Ishikawa (cell line): ENCODE results near the gene SERPIND1.

Experiments used
- CEBPB ChIP-seq: IDR thresholded peaks from 2 replicates; pipeline ENCODE4 v1.6.1; 2012
- CREB1 ChIP-seq: IDR thresholded peaks from 2 replicates; pipeline ENCODE4 v1.6.1; 2012; ENCODE audit warnings: low read depth
- EGR1 ChIP-seq: IDR thresholded peaks from 2 replicates; pipeline ENCODE4 v1.6.1; 2012
- EP300 ChIP-seq: IDR thresholded peaks from 2 replicates; pipeline ENCODE4 v1.6.1; 2012; ENCODE audit warnings: borderline replicate concordance
- FOXM1 ChIP-seq: IDR thresholded peaks from 2 replicates; pipeline ENCODE4 v1.6.1; 2012; ENCODE audit warnings: low read depth, borderline replicate concordance
- NFIC ChIP-seq: IDR thresholded peaks from 2 replicates; pipeline ENCODE4 v1.6.1; 2012
- RAD21 ChIP-seq: IDR thresholded peaks from 2 replicates; pipeline ENCODE4 v1.6.1; 2012; ENCODE audit warnings: low read depth
- TAF1 ChIP-seq: IDR thresholded peaks from 2 replicates; pipeline ENCODE4 v1.6.1; 2012; ENCODE audit warnings: low read depth, mild to moderate bottlenecking
- TCF12 ChIP-seq: IDR thresholded peaks from 2 replicates; pipeline ENCODE4 v1.6.1; 2012; ENCODE audit warnings: low read depth
- TEAD4 ChIP-seq: IDR thresholded peaks from 2 replicates; pipeline ENCODE4 v1.6.1; 2012
- YY1 ChIP-seq: IDR thresholded peaks from 2 replicates; pipeline ENCODE4 v1.6.1; 2012; ENCODE audit warnings: low read depth
- ZBTB7A ChIP-seq: IDR thresholded peaks from 2 replicates; pipeline ENCODE4 v1.6.1; 2012; ENCODE audit warnings: low read depth
- TF ChIP-seq, protein P1 (sequence below): IDR thresholded peaks from 2 replicates; pipeline ENCODE4 v1.6.1; 2012; ENCODE audit warnings: low read depth, mild to moderate bottlenecking
- TF ChIP-seq, protein P2 (sequence below): IDR thresholded peaks from 2 replicates; pipeline ENCODE4 v1.6.1; 2012
- TF ChIP-seq, protein P3 (sequence below): IDR thresholded peaks from 2 replicates; pipeline ENCODE4 v1.6.1; 2012

The SERPIND1 gene

DNA sequence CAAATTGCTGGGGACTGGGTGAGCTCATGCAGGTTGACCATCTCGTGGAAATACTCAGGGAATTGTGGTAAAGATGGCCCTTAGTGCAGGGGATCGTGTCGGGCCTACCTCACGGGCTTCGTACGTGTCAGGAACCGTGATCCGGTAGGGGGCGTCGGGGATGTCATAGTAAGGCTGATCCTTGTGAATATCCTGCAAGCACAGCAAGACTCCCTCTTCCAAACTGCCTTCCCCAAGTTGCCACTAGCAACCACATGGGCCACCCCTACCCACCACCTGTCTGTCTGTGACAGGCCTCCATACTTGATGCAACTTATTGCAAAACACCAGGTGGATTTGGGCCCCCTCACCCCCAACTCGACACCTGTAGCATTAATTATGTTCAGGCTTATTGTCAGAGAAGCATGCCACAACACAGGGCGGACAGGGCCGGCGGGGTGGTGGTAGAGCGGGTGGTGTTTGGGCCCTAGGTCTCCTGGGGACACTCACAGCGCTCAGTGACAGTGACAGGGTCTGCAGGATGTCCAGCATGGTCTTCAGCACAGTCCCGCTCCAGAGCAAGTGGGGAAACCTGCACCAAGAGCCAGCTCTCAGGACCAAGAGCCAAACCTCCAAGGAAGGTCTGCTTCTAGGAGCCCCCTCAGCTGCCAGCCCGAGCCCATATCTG, 22.6 kb upstream of the SERPIND1 start:
- TF ChIP-seq CEBPB (no peak), ZBTB7A (no peak), FOXM1 (no peak), YY1 (no peak), TAF1 (no peak), RAD21 (no peak), TCF12 (no peak)
- TF ChIP-seq, protein P1, sequence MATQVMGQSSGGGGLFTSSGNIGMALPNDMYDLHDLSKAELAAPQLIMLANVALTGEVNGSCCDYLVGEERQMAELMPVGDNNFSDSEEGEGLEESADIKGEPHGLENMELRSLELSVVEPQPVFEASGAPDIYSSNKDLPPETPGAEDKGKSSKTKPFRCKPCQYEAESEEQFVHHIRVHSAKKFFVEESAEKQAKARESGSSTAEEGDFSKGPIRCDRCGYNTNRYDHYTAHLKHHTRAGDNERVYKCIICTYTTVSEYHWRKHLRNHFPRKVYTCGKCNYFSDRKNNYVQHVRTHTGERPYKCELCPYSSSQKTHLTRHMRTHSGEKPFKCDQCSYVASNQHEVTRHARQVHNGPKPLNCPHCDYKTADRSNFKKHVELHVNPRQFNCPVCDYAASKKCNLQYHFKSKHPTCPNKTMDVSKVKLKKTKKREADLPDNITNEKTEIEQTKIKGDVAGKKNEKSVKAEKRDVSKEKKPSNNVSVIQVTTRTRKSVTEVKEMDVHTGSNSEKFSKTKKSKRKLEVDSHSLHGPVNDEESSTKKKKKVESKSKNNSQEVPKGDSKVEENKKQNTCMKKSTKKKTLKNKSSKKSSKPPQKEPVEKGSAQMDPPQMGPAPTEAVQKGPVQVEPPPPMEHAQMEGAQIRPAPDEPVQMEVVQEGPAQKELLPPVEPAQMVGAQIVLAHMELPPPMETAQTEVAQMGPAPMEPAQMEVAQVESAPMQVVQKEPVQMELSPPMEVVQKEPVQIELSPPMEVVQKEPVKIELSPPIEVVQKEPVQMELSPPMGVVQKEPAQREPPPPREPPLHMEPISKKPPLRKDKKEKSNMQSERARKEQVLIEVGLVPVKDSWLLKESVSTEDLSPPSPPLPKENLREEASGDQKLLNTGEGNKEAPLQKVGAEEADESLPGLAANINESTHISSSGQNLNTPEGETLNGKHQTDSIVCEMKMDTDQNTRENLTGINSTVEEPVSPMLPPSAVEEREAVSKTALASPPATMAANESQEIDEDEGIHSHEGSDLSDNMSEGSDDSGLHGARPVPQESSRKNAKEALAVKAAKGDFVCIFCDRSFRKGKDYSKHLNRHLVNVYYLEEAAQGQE = no peak

DNA sequence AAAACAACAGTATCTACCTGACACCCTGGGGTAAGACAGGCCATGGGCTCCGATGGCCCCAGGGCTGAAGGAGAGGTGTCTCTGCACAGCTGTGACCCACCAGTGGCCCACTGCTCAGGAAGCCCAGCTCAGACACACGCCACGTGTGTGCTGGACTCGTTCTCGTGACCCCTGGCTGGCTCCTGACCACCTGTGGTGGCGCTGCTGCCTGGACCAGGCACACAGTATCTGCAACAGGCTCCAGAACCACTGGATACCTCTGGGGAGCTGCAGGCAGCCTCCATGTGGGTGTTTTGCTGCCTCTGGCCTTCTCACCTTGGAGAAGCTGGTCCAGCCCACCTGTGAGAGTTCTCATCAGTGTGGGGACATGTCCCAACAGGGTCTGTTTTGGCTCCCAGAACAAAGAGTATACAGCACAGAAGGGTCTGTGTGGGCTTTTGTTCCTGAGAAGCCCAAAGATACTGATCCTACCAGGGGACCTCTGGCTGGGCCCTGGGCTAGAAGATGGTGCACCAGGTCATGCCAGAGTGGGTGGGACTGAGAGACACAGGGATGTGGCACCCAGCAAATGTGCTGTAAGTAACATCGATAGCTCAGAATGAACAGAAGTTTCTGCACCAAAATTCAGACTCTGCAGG, 21.7 kb upstream of the SERPIND1 start:
- TF ChIP-seq ZBTB7A (no peak), EGR1 (no peak), YY1 (no peak), NFIC (no peak), CREB1 (no peak), TCF12 (no peak), FOXM1 (no peak), TEAD4 (no peak), RAD21 (no peak), CEBPB (no peak)
- TF ChIP-seq, protein P2, sequence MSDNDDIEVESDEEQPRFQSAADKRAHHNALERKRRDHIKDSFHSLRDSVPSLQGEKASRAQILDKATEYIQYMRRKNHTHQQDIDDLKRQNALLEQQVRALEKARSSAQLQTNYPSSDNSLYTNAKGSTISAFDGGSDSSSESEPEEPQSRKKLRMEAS = no peak
- TF ChIP-seq, protein P1 = no peak

DNA sequence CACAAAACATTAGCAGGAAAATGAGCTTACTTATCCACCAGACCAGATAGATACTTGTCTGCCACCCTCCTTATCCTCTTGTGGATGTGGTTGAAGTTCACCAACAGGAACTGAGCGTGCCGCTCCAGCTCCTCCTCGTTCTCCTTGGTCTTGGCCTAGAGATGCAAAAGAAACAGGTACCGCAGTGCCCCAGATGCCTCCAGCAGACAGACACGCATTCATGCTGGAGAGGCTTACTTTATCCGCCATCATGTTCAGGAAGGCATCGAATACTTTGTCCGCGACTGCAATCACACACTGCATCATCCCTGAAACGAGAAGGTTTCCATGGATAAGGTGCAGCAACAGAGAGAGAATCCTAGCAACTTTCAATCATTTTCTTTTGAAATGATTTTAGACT, 21.0 kb upstream of the SERPIND1 start:
- TF ChIP-seq TAF1 (no peak), YY1 (no peak), CREB1 (no peak), FOXM1 (no peak), EP300 (no peak)
- TF ChIP-seq, protein P2 = no peak
- TF ChIP-seq, protein P3, sequence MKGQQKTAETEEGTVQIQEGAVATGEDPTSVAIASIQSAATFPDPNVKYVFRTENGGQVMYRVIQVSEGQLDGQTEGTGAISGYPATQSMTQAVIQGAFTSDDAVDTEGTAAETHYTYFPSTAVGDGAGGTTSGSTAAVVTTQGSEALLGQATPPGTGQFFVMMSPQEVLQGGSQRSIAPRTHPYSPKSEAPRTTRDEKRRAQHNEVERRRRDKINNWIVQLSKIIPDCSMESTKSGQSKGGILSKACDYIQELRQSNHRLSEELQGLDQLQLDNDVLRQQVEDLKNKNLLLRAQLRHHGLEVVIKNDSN = no peak

DNA sequence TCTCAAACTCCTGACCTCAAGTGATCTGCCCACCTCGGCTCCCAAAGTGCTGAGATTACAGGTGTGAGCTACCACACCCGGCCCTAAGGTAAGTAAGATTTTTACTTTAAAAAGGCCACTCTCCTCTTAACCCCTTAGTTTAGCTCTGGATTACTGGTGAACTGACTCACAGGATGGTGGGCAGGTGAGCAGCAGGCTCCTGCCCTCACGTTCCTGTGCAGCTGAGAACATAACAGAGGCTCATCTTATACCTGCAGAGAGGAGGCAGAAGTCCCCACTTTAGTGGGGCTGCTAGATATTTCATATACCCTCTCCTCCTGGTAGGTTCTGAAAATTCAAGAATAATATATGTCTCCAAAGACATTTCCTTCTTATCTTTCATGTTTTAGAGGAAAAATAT, 17.1 kb upstream of the SERPIND1 start:
- TF ChIP-seq, protein P1 = no peak
- TF ChIP-seq TCF12 (no peak), EGR1 (no peak), NFIC (no peak), TEAD4 (no peak), ZBTB7A (no peak), CEBPB (no peak), TAF1 (no peak), RAD21 (no peak), EP300 (no peak), CREB1 (no peak), YY1 (no peak), FOXM1 (no peak)
- TF ChIP-seq, protein P2 = no peak
- TF ChIP-seq, protein P3 = no peak
